GM18909 (cell line): ENCODE data around the gene TBX1.
"Not testable (repeated sequence)": the region's sequence is repeated elsewhere in the genome, so short reads cannot be mapped to it uniquely, and the experiment has no call there.

ENCODE experiments used
- ATAC-seq: cut with Tn5 transposase; IDR thresholded peaks from one replicate; pipeline ENCODE4 v1.9.1; 2021; ENCODE audit warnings: mild to moderate bottlenecking; ENCODE audit not compliant: unreplicated experiment, poor library complexity

TBX1 gene

GRCh38 chr22:19779011-19779421 lies 18.4 kb downstream of the TBX1 start:
- ATAC-seq, result no peak

GRCh38 chr22:19779685-19780268 lies 19.2 kb downstream of the TBX1 start:
- no peak for ATAC-seq

- no peak for ATAC-seq
Observed at GRCh38 chr22:19782533-19782932, 22.0 kb downstream of the TBX1 start.

- ATAC-seq, result no peak
Observed at GRCh38 chr22:19783586-19784383, 23.2 kb downstream of the TBX1 start.

- ATAC-seq, result no peak
Observed at GRCh38 chr22:19784384-19785175, 24.0 kb downstream of the TBX1 start.

GRCh38 chr22:19785461-19786263 lies 25.1 kb downstream of the TBX1 start:
- ATAC-seq, result no peak

- no peak for ATAC-seq
Observed at GRCh38 chr22:19786264-19786585, 25.6 kb downstream of the TBX1 start.

- no peak for ATAC-seq
Observed at GRCh38 chr22:19786959-19787848, 26.6 kb downstream of the TBX1 start.

GRCh38 chr22:19787849-19788141 lies 27.2 kb downstream of the TBX1 start:
- no peak for ATAC-seq

GRCh38 chr22:19788661-19789225 lies 28.2 kb downstream of the TBX1 start:
- no peak for ATAC-seq

- ATAC-seq, result no peak
Observed at GRCh38 chr22:19789406-19789805, 28.8 kb downstream of the TBX1 start.

- ATAC-seq, result no peak
Observed at GRCh38 chr22:19789828-19790227, 29.2 kb downstream of the TBX1 start.

GRCh38 chr22:19791243-19791642 lies 30.7 kb downstream of the TBX1 start:
- no peak for ATAC-seq

- ATAC-seq, result no peak
Observed at GRCh38 chr22:19791894-19792293, 31.3 kb downstream of the TBX1 start.

GRCh38 chr22:19792383-19792896 lies 31.9 kb downstream of the TBX1 start:
- not testable (repeated sequence) for ATAC-seq

GRCh38 chr22:19793161-19793560 lies 32.6 kb downstream of the TBX1 start:
- ATAC-seq, result no peak

GRCh38 chr22:19793661-19794310 lies 33.2 kb downstream of the TBX1 start:
- no peak for ATAC-seq

GRCh38 chr22:19795617-19796008 lies 35.0 kb downstream of the TBX1 start:
- no peak for ATAC-seq

GRCh38 chr22:19796160-19796559 lies 35.6 kb downstream of the TBX1 start:
- no peak for ATAC-seq
